Nephron progenitor cell (in vitro differentiated cells): Measurements from ENCODE around the gene SAMSN1.
A peak's percentile ranks its signal among the peaks of the same experiment; 100 is the strongest.
"Not testable (repeated sequence)": the region's sequence is repeated elsewhere in the genome, so short reads cannot be mapped to it uniquely, and the experiment has no call there.

Source experiments
- DNase-seq: peaks from one replicate; pipeline ENCODE4 v3.0.0; 2021
- H3K27ac Mint-ChIP-seq: 2 replicates; pipeline ENCODE4 v1.8.0; 2021; ENCODE audit warnings: mild to moderate bottlenecking, moderate library complexity, mixed read lengths
- H3K27me3 Mint-ChIP-seq: 2 replicates; pipeline ENCODE4 v1.8.0; 2021; ENCODE audit warnings: mild to moderate bottlenecking, low read depth, mixed read lengths; ENCODE audit not compliant: poor library complexity
- H3K36me3 Mint-ChIP-seq: 2 replicates; pipeline ENCODE4 v1.8.0; 2021; ENCODE audit warnings: low read depth, mixed read lengths
- H3K4me1 Mint-ChIP-seq: 2 replicates; pipeline ENCODE4 v1.8.0; 2021; ENCODE audit warnings: mixed read lengths
- H3K4me3 Mint-ChIP-seq: 2 replicates; pipeline ENCODE4 v1.8.0; 2021; ENCODE audit warnings: mild to moderate bottlenecking, moderate library complexity, mixed read lengths
- H3K9me3 Mint-ChIP-seq: 2 replicates; pipeline ENCODE4 v1.8.0; 2021; ENCODE audit warnings: mild to moderate bottlenecking, moderate library complexity, mixed read lengths
- TF ChIP-seq, protein P1 (sequence below): fragments of 200-600 bp; sonication (generic); IDR thresholded peaks from 2 replicates; pipeline ENCODE4 v1.5.0; 2021; ENCODE audit warnings: antibody characterized with exemption

SAMSN1 gene

DNA sequence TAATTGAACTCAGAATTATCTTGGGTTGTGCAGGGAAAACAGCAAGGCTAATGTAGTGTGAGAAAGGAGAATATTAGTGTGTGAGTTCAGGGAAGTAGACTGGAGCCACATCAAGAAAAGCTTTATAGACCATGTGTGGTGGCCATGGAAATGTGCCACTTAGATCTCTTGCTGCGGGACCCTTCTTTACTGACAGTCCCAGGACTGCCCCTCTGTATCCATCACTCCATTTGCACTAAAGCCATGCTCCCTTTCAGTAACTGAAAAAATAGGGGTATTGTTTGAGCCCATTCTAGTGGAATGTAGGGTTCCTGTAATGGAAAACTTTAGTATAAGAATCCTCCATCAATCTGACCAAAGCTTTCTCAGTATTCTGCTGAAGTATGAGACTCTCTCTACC lies 32.3 kb downstream of the SAMSN1 start:
- Mint-ChIP-seq H3K27ac (peak overlapping the region; percentile 11), H3K9me3 (peaks cover 4% of the 10 kb centered on the region), H3K4me1 (peaks cover 25% of the 10 kb centered on the region)

DNA sequence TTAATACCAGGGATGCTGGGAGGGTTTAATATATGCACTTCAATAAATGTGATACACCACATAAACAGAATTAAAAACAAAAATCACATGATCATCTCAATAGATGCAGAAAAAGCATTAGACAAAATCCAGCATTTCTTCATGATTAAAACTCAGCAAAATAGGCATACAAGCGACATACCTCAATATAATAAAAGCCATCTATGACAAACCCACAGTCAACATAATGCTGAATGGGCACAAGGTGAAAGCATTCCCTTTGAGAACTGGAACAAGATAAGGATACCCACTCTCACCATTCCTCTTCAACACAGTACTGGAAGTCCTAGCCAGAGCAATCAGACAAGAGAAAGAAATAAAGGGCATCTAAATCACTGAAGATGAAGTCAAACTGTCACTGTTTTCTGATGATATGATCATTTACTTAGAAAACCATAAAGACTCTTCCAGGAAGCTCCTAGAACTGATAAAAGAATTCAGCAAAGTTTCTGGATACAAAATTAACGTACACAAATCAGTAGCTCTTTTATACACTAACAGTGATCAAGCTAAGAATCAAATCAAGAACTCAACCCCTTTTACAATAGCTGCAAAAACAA lies 39.2 kb downstream of the SAMSN1 start:
- H3K4me3 Mint-ChIP-seq, DNase-seq, H3K36me3 Mint-ChIP-seq, H3K27ac Mint-ChIP-seq, H3K27me3 Mint-ChIP-seq: not testable (repeated sequence)
- Mint-ChIP-seq H3K9me3 (peaks cover 41% of the 10 kb centered on the region), H3K4me1 (peaks cover 11% of the 10 kb centered on the region)

More for the DNA sequence above, 32.3 kb downstream of the SAMSN1 start:
- DNase-seq: no peak
- Mint-ChIP-seq H3K27me3 (no peaks in the 10 kb centered on the region), H3K36me3 (no peaks in the 10 kb centered on the region), H3K4me3 (no peak overlapping the region)
- TF ChIP-seq, protein P1, sequence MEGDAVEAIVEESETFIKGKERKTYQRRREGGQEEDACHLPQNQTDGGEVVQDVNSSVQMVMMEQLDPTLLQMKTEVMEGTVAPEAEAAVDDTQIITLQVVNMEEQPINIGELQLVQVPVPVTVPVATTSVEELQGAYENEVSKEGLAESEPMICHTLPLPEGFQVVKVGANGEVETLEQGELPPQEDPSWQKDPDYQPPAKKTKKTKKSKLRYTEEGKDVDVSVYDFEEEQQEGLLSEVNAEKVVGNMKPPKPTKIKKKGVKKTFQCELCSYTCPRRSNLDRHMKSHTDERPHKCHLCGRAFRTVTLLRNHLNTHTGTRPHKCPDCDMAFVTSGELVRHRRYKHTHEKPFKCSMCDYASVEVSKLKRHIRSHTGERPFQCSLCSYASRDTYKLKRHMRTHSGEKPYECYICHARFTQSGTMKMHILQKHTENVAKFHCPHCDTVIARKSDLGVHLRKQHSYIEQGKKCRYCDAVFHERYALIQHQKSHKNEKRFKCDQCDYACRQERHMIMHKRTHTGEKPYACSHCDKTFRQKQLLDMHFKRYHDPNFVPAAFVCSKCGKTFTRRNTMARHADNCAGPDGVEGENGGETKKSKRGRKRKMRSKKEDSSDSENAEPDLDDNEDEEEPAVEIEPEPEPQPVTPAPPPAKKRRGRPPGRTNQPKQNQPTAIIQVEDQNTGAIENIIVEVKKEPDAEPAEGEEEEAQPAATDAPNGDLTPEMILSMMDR: no peak

DNA sequence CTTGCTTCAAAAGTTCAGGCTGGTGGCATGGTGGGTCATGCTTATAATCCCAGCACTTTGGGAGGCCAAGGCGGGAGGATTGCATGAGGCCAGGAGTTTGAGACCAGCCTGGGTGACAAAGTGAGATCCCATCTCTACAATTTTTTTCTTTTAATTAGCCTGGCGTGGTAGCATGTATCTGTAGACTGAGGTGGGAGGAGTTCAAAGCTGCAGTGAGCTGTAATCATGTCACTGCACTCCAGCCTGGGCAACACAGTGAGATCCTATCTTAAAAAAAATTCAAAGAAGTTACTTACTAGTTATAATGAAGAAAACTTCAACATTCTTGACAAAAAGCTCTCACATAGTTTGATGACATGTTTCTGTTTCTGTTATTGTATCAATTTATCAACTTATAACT lies 45.2 kb downstream of the SAMSN1 start:
- Mint-ChIP-seq H3K36me3 (peaks cover 1% of the 10 kb centered on the region), H3K9me3 (peaks cover 13% of the 10 kb centered on the region), H3K27ac (no peak overlapping the region), H3K4me1 (no peaks in the 10 kb centered on the region), H3K4me3 (no peak overlapping the region), H3K27me3 (peaks cover 5% of the 10 kb centered on the region)
- no peak for DNase-seq
- TF ChIP-seq, protein P1: no peak

DNA sequence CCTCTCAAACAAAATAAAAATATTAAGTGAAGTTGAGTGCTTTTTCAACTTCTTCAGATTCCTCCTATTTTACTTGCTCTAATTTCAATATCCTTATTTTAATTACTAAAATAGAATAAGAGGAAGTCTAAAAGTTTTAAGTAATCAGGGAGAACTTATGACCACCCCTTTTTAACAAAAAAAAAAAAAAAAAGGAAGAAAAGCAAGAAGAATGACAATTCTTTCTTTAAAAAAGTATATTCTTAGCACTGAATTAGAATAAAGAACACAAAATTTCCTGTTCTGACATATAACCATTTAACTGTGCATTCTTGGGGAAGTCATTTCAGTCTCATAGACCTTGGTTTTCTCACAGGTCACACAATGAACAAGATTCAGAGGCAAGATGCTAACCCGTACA lies 46.8 kb downstream of the SAMSN1 start:
- no peaks in the 10 kb centered on the region for H3K4me1 Mint-ChIP-seq
- no peak overlapping the region for H3K27ac Mint-ChIP-seq
- DNase-seq: no peak
- H3K9me3 Mint-ChIP-seq: peaks cover 4% of the 10 kb centered on the region
- H3K27me3 Mint-ChIP-seq: peaks cover 5% of the 10 kb centered on the region
- no peak overlapping the region for H3K4me3 Mint-ChIP-seq
- TF ChIP-seq, protein P1: no peak
- no peaks in the 10 kb centered on the region for H3K36me3 Mint-ChIP-seq

DNA sequence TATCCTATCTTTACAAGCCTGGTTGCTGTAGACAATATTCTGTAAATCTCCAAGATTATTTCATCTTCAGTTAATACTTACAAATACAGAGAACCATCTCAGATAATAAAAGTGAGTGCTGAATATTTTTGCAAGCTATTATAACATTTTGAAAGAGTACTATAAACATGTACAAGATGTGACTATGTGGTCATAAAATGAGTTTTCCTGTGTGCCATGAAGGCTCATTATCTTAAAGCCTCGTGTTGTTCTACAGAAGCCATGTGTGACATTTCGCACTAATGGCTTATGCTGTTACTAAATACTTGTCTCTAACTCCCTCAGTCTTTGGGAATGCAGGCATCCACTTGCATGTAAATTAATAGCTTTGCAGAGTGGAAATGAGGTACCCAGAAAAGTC lies 48.3 kb downstream of the SAMSN1 start:
- Mint-ChIP-seq H3K4me3 (no peak overlapping the region), H3K27me3 (no peaks in the 10 kb centered on the region), H3K36me3 (no peaks in the 10 kb centered on the region), H3K4me1 (no peaks in the 10 kb centered on the region), H3K9me3 (no peaks in the 10 kb centered on the region), H3K27ac (no peak overlapping the region)
- TF ChIP-seq, protein P1: no peak
- no peak for DNase-seq

DNA sequence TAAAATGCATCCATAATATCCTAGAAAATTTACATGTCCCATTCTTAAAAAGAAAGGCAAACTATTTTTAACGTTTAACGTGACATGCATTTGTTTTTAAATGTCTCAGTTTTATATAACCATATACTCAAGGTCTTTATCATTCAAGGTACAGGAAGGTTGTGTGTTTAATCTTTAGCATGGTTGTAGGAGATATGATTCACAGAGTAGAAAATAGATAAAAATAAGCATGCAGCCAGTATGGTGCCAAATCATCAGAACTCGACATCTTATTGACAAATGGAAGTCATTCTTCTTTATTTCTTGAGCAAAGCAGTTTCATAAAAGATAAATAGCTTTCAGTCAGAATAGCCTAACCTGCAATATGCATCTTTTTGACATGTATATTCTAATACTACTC lies 51.0 kb downstream of the SAMSN1 start:
- H3K4me1 Mint-ChIP-seq: no peaks in the 10 kb centered on the region
- no peaks in the 10 kb centered on the region for H3K9me3 Mint-ChIP-seq
- DNase-seq: no peak

DNA sequence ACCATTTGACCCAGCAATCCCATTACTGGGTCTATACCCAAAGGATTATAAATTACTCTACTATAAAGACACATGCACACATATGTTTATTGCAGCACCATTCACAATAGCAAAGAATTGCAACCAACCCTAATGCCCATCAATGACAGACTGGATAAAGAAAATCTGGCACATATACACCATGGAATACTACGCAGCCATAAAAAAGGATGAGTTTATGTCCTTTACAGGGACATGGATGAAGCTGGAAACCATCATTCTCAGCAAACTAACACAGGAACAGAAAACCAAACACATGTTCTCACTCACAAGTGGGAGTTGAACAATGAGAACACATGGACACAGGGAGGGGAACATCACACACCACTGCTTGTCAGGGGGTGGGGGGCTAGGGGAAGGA lies 51.9 kb downstream of the SAMSN1 start:
- H3K9me3 Mint-ChIP-seq, DNase-seq, H3K27me3 Mint-ChIP-seq, H3K4me3 Mint-ChIP-seq, H3K36me3 Mint-ChIP-seq, H3K4me1 Mint-ChIP-seq, H3K27ac Mint-ChIP-seq: not testable (repeated sequence)

More for the DNA sequence above, 51.0 kb downstream of the SAMSN1 start:
- Mint-ChIP-seq H3K4me3 (no peak overlapping the region), H3K36me3 (no peaks in the 10 kb centered on the region), H3K27me3 (no peaks in the 10 kb centered on the region), H3K27ac (no peak overlapping the region)
- TF ChIP-seq, protein P1: no peak
